D341Med (cell line): ENCODE data around the gene CHPF2.

ENCODE experiments used
- DNase-seq: peaks from one replicate; pipeline ENCODE4 v3.0.0; 2012; ENCODE audit warnings: low spot score

Gene CHPF2

DNA sequence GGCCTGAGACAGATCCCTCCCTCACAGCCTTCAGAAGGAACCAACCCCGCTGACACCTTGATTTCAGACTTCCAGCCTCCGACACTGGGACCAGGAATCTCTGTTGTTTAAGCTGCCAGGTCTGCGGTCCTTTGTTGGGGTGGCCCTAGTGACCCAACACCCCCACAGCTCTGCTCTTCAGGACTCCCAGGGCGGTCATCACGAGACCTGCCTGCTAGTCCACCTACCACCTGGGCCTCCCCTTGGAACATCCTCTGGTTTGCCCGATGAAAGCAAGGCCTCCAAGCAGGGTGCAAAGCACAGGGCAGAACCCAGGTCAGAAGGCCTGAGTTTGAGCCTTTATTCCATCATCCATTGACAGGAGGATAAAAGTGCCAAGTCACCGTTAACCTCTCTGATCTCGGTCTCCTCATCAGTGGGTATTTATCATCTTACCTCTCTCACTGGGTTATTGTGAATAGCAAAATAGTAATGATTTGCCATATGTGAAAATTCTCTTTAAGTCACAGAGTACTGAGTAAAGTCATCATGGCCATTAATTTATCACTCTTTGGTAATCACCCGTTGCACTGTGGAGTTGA, 33.2 kb downstream of the CHPF2 start:
- no peak for DNase-seq

DNA sequence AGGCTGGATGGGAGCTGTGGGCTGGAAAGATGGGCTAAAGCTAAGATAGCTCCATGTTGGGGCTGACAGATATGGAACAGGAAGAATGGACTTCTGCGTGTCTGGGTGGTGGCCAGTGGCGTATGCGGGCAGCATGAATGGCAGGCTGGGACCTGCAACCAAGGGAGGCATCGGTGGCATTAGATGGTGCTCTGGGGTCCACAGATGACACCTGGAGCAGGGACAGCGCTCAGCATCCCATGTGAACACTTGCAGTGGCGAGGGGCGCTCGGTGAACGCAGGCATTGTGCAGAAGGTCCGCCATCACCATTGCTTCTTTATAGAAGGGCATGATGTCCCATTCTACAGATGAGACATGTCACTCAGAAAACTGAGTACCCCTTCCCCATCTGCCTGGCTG, 37.2 kb downstream of the CHPF2 start:
- no peak for DNase-seq

DNA sequence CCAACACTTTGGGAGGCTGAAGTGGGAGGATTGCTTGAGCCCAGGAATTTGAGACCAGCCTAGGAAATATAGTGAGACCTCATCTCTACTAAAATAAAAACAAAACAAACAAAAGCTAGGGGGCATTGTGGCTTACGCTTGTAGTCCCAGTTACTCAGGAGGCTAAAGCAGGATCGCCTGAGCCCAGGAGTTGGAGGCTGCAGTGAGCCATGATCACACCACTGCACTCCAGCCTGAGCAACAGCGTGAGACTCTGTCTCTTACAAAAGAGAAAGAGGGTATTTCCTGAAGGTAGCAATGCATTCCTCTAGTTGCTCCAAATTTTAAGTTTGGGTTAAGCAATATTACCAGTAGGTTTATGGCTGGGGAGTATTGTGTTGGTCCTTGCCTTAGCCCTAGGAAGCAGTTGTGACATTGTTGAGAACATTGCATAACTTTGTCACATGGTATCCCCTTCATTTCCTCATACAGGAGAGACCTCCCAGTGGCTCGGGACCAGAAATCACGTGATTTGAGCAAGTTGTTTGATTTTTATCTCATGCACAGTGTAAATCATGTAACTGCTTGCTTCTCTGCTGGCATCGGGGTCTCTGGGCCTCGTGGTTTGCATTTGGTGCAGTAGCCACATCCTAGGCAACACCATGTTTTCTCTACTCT, 39.5 kb downstream of the CHPF2 start:
- no peak for DNase-seq

GRCh38 chr7:151272405-151272804, 40.1 kb downstream of the CHPF2 start:
- DNase-seq = no peak

DNA sequence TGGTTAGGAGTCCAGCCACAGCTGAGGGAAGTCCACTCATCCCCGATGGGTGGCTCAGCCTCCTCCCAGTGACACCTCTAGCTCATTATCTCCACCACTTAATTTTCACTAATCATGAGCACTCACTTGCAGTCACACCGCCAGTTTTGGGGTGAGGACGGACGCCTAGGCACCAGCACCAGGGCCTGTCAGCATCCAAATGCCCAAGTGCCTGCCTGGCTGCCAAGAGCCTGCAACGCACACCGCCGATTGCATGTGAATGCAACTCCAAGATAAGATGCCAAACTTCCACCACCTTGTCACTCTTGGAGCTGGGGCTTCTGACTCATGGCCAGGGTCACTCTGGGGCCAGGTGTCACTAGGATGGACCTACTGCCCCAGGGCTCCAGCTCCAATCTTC, 40.6 kb downstream of the CHPF2 start:
- DNase-seq = no peak

DNA sequence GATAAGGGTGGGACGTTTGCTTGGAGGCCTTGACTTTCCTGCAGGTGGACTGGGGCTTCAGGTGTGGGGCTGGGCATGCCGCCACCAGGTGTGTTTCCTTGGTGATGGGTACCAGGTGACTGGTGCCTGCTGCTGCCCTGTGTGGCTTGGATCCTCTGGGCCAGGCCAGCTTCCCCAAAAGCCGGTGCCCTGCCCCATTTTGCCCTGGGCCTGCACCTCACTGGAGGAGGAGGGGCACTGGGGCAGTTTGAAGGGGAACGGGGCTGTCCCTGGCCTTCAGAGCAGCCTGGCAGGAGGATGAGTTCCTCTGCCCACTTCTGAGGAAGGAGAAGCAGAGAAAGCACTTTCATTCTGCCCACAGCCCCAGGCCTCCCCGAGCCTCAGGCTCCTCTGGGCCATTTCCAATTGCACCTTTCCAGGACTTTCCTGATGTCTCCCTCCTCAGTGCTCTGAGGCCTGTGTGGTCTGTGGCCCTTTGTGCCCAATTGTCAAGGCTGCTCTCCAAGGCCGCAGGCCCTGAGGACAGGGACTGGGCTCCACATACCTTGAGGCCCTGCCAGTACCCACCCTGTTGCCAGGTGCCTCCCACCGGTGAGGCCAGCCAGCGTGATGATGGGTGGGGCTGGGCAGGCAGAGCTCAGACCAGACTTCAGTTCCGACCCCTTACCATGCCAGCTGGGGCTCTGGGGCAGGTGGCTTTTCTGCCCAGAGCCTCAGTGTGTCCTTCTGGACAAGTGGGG, 41.5 kb downstream of the CHPF2 start:
- no peak for DNase-seq

DNA sequence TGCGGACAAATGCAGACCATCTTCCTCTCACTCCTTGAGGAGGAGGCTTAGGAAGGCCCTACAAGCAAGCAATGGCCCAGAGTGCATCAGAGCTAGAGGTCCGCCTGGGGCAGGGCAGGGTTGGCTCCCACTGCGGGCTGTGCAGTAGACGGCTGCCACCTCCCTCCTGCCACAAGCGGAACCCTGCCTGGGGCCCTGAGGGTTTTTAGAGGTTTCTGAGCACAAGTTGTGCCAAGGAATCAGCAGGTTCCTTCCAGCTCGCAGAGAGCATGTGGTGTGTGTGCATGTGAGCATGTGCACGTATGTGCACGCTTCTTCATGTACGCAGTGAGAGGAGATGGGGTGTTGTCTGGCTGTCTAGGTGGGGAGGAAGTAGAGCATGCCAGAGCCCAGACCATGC, 42.1 kb downstream of the CHPF2 start:
- DNase-seq = no peak

- no peak for DNase-seq
Observed at GRCh38 chr7:151274936-151275812, 42.9 kb downstream of the CHPF2 start.

DNA sequence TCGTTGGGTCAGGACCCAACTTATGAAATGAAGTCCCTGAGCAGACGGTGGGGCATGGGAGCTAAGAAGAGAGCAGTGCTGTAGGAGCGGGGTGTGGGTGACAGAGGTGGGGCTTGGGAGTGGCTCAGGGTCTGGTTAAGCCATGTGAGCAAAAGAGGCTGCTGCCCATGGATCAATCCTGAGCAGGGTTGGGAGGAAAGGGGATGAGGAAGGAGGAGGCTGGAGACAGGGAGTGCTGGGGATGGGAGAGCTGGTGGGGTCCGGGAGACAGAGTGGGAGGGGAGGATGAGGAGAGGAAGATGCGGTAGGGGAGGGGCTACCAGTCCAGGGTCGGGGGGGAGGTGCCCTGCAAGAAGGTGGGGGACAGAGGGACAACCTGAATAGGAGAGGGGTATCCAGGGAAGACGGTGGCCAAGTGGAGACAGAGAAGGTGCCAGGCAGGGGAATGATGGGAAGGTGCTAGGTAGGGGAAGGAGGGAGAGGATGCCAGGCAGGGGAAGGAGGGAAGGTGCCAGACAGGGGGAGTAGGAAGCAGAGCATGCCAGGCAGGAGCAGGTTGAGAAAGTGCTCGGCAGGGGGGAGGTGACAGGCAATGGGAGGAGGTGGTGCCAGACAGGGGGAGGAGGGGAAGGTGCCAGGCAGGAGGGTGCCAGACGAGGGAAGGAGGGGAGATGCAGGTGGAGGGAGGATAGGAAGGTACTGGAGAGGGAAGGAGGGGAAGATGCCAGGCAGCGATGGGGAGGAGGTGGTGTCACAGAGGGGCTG, 43.7 kb downstream of the CHPF2 start:
- DNase-seq = peak; percentile 56

DNA sequence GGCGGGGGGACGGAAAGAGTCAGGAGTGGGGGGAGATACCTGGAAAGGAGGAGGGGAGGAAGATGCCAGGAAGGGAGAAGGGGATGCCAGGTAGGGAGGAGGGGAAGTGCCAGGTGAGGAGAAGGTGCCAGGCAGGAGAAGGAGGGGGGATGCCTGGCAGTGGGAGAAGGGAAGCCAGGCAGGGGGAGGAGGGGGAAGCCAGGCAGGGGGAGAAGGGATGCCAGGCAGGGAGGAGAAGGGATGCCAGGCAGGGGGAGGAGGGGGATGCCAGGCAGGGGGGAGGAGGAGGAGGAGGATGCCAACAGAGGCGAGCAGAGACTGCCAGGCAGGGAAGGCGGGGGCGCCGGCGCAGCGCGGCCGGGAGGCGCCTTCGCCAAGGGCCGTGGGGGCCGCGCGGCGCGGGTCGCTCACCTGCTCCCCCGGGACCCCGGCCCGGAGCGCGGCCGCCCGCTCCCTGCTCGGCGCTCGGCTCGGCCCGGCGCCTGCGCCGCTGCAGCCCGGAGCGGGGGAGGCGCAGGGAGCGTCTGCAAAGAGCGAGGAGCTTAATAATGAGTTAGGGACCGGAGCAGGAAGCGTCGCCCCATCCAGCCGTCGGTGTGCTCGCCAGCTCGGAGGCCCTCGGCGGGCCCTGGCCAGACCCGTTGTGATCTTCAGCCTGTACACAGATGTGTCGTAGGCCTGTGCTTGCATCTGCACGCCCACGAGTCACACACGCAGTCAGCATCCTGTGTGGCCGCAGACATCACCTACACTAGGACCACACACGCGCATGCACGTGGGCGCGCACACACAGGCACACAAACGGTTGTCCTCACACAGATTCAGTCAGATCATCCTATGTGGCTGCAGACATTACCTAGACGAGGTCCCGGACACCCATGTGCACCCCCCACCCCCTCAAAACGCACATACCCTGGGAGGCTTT, 44.6 kb downstream of the CHPF2 start:
- DNase-seq = peak; percentile 94

GRCh38 chr7:151277631-151278030, 45.3 kb downstream of the CHPF2 start:
- DNase-seq = no peak

DNA sequence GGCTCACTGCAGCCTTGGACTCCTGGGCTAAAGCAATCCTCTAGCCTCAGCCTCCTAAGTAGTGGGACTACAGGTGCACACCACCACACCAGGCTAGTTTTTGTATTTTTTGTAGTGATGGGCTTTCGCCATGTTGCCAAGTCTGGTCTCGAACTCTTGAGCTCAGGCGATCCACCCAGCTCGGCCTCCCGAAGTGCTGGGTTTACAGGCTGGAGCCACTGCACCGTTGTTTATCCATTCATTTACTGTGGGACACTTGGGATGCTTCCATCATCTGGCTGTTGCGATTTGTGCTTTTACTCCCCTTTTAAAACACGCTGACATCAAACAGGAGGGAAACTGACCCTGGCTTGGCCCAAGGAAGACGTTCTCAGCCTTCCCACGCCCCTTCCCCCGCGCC, 46.7 kb downstream of the CHPF2 start:
- DNase-seq = no peak

DNA sequence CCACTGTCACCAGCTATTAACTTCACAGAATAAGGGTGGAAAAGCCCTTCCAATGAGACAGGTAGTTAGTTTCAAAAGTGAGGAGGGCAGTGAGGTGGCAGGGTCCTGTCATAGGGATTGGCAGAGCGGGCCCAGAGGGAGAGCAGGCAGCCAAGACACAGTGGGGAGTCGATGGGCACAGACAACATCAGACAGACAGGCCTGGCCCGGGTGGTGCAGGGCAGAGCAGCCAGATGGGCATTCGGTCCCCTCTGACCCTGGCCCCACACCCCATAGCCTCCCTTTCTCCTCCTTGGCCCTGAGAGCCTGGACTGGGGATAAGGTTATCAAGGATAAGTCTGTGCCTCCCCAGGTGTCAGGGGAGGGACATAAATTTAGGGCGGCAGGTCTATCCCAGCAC, 47.6 kb downstream of the CHPF2 start:
- DNase-seq = no peak

DNA sequence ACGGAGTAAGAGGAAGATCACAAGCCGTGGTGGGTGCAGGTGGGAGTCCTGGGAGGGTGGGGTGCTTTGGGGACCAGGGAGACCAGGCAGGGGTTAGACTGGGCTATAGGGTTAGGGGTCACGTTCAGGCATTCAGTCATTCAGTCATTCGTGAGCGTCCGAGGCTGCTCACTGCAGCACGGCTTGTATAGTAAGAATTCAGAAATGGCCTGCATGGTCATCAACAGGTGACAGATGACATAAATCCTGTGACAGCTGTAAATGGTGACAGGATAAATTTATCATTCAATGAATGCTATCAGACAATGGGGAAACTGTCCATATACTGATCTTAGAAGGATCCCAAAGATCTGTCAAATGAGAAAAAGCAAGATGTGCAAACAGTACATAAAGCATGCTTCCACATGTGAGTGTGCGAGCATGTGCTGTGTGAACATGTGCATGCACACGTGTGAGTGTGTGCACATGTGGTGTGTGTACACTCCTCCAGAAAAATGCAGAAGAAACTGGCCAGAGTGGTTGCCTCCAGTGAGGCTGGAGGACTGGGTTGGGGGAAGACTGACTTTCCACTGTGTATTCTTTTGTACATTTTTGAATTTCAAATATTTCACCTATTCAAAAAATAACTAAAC, 48.2 kb downstream of the CHPF2 start:
- no peak for DNase-seq

GRCh38 chr7:151281686-151282085, 49.4 kb downstream of the CHPF2 start:
- DNase-seq = no peak

DNA sequence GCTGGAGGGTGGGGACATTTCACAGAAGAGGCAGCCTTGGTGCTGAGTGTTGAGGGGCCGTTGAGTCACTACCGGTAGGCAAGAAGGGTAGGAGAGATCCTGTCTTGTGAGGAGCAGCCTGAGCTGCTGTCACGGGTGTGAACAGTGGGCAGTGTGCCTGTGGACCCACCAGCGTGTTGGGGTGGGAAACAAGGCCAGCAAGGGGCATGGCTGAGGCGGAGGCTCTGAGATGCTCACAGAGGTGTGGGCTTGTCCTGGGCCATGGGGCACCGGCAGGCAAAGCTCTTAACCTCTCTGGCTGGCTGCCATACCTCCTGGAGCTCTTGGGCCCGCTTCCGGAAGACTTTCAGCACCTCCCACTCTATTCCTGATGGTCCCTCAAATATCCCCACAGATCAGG, 49.8 kb downstream of the CHPF2 start:
- DNase-seq = no peak

DNA sequence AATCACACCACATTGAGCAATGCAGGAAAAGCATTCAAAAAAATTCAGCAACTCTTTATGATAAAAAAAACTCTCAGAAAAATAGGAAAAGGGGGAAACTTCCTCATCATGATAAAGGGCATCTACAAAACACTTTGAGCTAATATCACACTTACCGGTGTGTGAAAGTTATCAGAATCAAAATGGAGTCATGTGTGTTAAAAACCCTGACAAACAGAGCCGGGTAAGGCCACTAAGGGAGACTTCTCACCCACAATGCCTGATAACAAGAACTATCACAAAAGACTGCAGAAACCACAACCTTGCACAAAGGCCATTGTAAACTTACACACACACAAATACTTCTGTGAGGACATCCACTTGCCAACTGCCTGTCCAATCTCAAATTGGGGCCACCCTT, 51.0 kb downstream of the CHPF2 start:
- no peak for DNase-seq

DNA sequence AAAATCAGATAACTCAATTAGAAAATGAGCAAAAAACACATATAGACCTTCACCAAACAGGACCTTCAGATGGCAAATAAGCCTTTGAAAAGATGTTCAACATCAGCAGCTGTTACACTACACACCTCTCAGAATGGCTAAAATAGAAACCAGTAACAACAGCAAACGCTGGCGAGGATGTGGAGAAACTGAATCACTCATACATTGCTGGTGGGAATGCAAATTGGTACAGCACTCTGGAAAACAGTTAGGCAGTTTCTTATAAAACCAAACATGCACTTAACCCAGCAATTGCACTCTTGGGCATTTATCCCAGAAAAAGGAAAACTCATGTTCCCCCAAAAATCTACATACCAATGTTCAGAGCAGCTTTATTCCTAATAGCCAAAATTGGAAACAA, 53.9 kb downstream of the CHPF2 start:
- no peak for DNase-seq
